HL-60 (cell line): ENCODE results near the gene INTS7.

Source experiments
- CTCF ChIP-seq: IDR thresholded peaks from one replicate; pipeline ENCODE4 v1.5.1; 2011; ENCODE audit warnings: low read length, control low read depth, inconsistent platforms; ENCODE audit not compliant: insufficient read depth
- POLR2AphosphoS5 ChIP-seq: IDR thresholded peaks from 2 replicates; pipeline ENCODE4 v1.6.1; 2012; ENCODE audit warnings: low read depth

- TF ChIP-seq CTCF (no peak), POLR2AphosphoS5 (no peak)
Measured at GRCh38 chr1:211947396-211948295, 87.7 kb downstream of the INTS7 start.
